DND-41 (cell line): ENCODE data around the gene FXYD6.
A peak's percentile ranks its signal among the peaks of the same experiment; 100 is the strongest.

Experiments used
- ATAC-seq: fragments of 200-7000 bp; cut with Tn5 transposase; 3 replicates; pipeline ENCODE4 v1.9.1; 2021; ENCODE audit warnings: low read depth; ENCODE audit not compliant: insufficient read depth
- DNase-seq: peaks from one replicate; pipeline ENCODE4 v3.0.0-alpha.2; 2020
- H2AFZ ChIP-seq: 2 replicates; pipeline ENCODE4 v1.6.0; 2012; ENCODE audit warnings: low read depth, low read length
- H3K27ac ChIP-seq: 2 replicates; pipeline ENCODE4 v1.5.1; 2012; ENCODE audit warnings: low read length, inconsistent platforms
- H3K27me3 ChIP-seq: fragments of 200-600 bp; sonication (generic); 2 replicates; pipeline ENCODE4 v1.6.0; 2012; ENCODE audit warnings: low read length, mild to moderate bottlenecking, inconsistent platforms; ENCODE audit not compliant: insufficient read depth, poor library complexity
- H3K36me3 ChIP-seq: 2 replicates; pipeline ENCODE4 v1.5.1; 2012; ENCODE audit warnings: low read length, inconsistent platforms; ENCODE audit not compliant: insufficient read depth
- H3K4me1 ChIP-seq: 2 replicates; pipeline ENCODE4 v1.5.1; 2012; ENCODE audit warnings: mild to moderate bottlenecking, low read length; ENCODE audit not compliant: insufficient read depth
- H3K4me2 ChIP-seq: 2 replicates; pipeline ENCODE4 v1.6.0; 2012; ENCODE audit warnings: mild to moderate bottlenecking, moderate library complexity, low read length, inconsistent platforms; ENCODE audit not compliant: insufficient read depth
- H3K4me3 ChIP-seq, 2 experiments: fragments of 200-600 bp in 1 of 2; shearing (Covaris generic) in 1 of 2; 2 replicates each; pipeline ENCODE4 v1.5.1; 2012 to 2016; ENCODE audit warnings: inconsistent platforms in 2 of 2, low read length in 2 of 2, mild to moderate bottlenecking in 2 of 2, low read depth in 1 of 2, moderate library complexity in 1 of 2
- H3K79me2 ChIP-seq: 2 replicates; pipeline ENCODE4 v1.6.0; 2012; ENCODE audit warnings: low read length, inconsistent platforms; ENCODE audit not compliant: insufficient read depth
- H3K9ac ChIP-seq: 2 replicates; pipeline ENCODE4 v1.6.0; 2012; ENCODE audit warnings: low read depth, mild to moderate bottlenecking, inconsistent platforms, low read length, moderate library complexity
- H3K9me3 ChIP-seq: 2 replicates; pipeline ENCODE4 v1.5.1; 2012; ENCODE audit warnings: low read length, moderate library complexity, mild to moderate bottlenecking, inconsistent platforms; ENCODE audit not compliant: insufficient read depth, severe bottlenecking
- H4K20me1 ChIP-seq: 2 replicates; pipeline ENCODE4 v1.6.0; 2012; ENCODE audit warnings: low read length; ENCODE audit not compliant: insufficient read depth
- EZH2 ChIP-seq: IDR thresholded peaks from 3 replicates; pipeline ENCODE4 v1.6.1; 2012; ENCODE audit warnings: borderline replicate concordance, low read depth, mild to moderate bottlenecking, moderate library complexity, low read length, inconsistent platforms; ENCODE audit not compliant: severe bottlenecking
- TF ChIP-seq, protein P1 (sequence below): IDR thresholded peaks from 2 replicates; pipeline ENCODE4 v1.5.1; 2012; ENCODE audit warnings: borderline replicate concordance, low read length, moderate library complexity, mild to moderate bottlenecking; ENCODE audit not compliant: poor library complexity, severe bottlenecking; ENCODE audit errors: extremely low read depth

Gene FXYD6

GRCh38 chr11:117908959-117909610 lies 32.6 kb upstream of the FXYD6 start:
- Histone ChIP-seq H3K36me3 (no peaks in the 10 kb centered on the region), H3K4me3 (no peak overlapping the region), H3K4me2 (peak overlapping the region; percentile 66; the same call in 1 of the 2 replicates), H2AFZ (no peak overlapping the region), H4K20me1 (no peaks in the 10 kb centered on the region), H3K4me1 (peaks cover 54% of the 10 kb centered on the region), H3K9me3 (no peaks in the 10 kb centered on the region), H3K27me3 (no peaks in the 10 kb centered on the region), H3K79me2 (no peaks in the 10 kb centered on the region; the same call in 1 of the 2 replicates), H3K9ac (no peak overlapping the region), H3K27ac (peak overlapping the region; percentile 88)
- peak; percentile 16 for DNase-seq
- no peak for TF ChIP-seq EZH2
- TF ChIP-seq, protein P1, sequence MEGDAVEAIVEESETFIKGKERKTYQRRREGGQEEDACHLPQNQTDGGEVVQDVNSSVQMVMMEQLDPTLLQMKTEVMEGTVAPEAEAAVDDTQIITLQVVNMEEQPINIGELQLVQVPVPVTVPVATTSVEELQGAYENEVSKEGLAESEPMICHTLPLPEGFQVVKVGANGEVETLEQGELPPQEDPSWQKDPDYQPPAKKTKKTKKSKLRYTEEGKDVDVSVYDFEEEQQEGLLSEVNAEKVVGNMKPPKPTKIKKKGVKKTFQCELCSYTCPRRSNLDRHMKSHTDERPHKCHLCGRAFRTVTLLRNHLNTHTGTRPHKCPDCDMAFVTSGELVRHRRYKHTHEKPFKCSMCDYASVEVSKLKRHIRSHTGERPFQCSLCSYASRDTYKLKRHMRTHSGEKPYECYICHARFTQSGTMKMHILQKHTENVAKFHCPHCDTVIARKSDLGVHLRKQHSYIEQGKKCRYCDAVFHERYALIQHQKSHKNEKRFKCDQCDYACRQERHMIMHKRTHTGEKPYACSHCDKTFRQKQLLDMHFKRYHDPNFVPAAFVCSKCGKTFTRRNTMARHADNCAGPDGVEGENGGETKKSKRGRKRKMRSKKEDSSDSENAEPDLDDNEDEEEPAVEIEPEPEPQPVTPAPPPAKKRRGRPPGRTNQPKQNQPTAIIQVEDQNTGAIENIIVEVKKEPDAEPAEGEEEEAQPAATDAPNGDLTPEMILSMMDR = no peak
- ATAC-seq = no peak

GRCh38 chr11:117908109-117908895 lies 31.8 kb upstream of the FXYD6 start:
- peak overlapping the region; percentile 88 for H3K27ac ChIP-seq
- ATAC-seq (no peak), DNase-seq (peak; percentile 3)
- TF ChIP-seq, protein P1 = no peak
- no peak for TF ChIP-seq EZH2
- H4K20me1 ChIP-seq = no peaks in the 10 kb centered on the region
- peak overlapping the region; percentile 59 for H3K9ac ChIP-seq
- H3K36me3 ChIP-seq = no peaks in the 10 kb centered on the region
- no peaks in the 10 kb centered on the region for H3K27me3 ChIP-seq
- no peak overlapping the region for H2AFZ ChIP-seq
- H3K4me1 ChIP-seq = peaks cover 50% of the 10 kb centered on the region
- peak overlapping the region; percentile 66 for H3K4me2 ChIP-seq
- no peaks in the 10 kb centered on the region; the same call in 1 of the 2 replicates for H3K79me2 ChIP-seq
- peak overlapping the region; percentile 19 to 56; a peak in 3 of 4 replicates for H3K4me3 ChIP-seq
- H3K9me3 ChIP-seq = no peaks in the 10 kb centered on the region

DNA sequence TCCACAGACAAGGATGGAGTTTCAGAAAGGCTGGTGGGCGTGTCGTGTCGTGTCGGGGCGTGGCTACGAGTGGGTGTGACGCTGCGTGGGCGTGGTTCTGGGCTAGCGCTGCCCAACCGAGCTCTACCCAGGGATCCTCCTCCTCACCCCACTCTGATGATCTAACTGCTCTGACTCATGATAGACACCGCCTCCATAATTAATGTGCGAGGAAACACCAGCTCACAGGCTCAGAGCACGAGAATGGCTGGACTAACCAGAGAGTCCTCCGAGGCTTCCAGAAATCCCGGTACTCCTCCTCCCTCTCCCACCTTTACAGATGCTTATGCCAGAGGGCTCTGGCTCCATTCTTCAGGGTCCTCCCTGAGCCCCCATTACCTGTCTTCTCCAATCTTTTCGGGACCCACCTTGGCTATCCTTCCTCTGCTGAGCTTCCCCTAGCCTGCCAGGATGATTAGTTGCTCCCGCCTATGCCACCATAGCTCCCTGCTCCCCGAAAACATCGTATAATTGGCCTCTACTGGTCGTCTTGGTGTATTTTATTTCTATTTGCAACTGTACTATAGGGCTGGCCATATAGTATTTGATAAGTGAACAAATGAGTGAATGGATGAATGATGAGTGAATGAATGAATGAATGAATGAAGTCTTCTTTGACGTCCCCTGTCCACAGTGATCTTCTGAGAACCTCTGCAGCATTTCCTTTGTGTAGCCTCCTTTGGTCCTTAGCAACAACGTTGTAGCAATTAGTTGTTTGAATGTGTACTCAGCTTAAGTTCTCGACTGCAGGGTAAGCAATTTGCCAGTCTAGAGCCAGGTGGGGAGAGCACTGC lies 31.0 kb upstream of the FXYD6 start:
- Histone ChIP-seq H3K36me3 (no peaks in the 10 kb centered on the region), H3K27ac (peak overlapping the region; percentile 88), H3K79me2 (no peaks in the 10 kb centered on the region; the same call in 1 of the 2 replicates), H3K9me3 (no peaks in the 10 kb centered on the region), H3K9ac (peak overlapping the region; percentile 59), H2AFZ (peak overlapping the region; percentile 56; the same call in 1 of the 2 replicates), H3K4me2 (peak overlapping the region; percentile 66), H3K27me3 (no peaks in the 10 kb centered on the region), H3K4me1 (peaks cover 50% of the 10 kb centered on the region), H3K4me3 (peak overlapping the region; percentile 19 to 56; a peak in 3 of 4 replicates), H4K20me1 (no peaks in the 10 kb centered on the region)
- TF ChIP-seq, protein P1 = no peak
- DNase-seq (peak; percentile 88), ATAC-seq (peak; percentile 93)
